ENCODE results near the gene TMEM240.
"Not testable (repeated sequence)": the region's sequence is repeated elsewhere in the genome, so short reads cannot be mapped to it uniquely, and the experiment has no call there.

- TF ChIP-seq CTCF (IDR thresholded peaks at IDR 0.05; ENCODE audit: extremely low read depth in 1 of 2, insufficient read depth in 1 of 2, low read depth in 1 of 2, low read length in 2 of 2); POLR2AphosphoS5 (IDR thresholded peaks at IDR 0.05; ENCODE audit: insufficient read depth, low read depth, low read length); EZH2 (IDR thresholded peaks at IDR 0.05; ENCODE audit: borderline replicate concordance, low read depth, low read length, severe bottlenecking); POLR2A (IDR thresholded peaks at IDR 0.05; ENCODE audit: low read depth, low read length); JUN (IDR thresholded peaks at IDR 0.05; ENCODE audit: borderline replicate concordance, insufficient read depth, insufficient read length, low read depth); MYC (IDR thresholded peaks at IDR 0.05; ENCODE audit: low read depth, low read length); GATA2 (IDR thresholded peaks at IDR 0.05; ENCODE audit: insufficient read depth, insufficient read length, low read depth, low read length): not testable (repeated sequence)
These were observed 15.6 kb downstream of the TMEM240 start for GRCh38 chr1:1524750-1525383.
